ENCODE measurements around the gene ODF2.

Gene ODF2

DNA sequence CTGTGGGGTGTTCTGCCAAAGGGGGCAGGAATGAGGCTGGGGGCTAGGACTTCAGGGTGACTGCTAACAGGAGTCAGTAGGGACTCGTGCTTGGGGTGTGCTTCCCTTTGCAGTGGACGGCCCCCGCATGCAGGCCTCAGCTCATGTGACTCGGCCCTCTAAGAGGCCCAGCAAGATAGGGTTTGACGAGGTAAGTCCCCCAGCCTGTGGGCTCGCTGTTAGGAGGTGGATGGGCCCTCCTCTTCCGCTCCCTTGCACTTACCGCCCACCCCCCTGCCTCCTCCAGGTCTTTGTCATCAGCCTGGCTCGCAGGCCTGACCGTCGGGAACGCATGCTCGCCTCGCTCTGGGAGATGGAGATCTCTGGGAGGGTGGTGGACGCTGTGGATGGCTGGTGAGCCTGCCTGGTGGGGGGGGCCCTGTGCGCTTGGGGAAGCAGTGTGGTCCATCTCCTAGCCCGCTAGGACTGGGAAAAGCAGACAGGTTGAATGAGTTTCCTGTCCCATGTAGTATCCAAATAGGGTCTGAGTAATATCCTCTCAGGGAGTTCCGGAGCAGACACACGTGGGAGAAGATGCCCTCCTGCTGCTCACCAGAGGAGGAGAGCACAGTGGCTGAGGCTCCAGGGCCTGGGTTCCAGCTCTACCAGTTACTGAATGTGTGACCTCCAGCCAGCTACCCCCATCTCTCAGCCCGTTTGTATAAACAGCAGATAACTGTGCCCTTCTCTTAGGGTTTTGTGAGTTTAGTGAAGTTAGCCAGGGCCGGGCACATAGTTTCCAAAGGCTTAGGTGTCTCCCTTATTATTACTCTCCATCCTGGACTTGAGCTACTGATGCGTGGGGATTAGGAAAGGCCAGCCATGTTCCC, 26.9 kb upstream of the ODF2 start:
- DNase-seq (ENCODE audit: low read depth) = no peak
- no peak for TF ChIP-seq CTCF (IDR thresholded peaks at IDR 0.05; ENCODE audit: control insufficient read depth, insufficient read depth, low read depth, low read length, missing control alignments)
- H3K4me3 ChIP-seq (ENCODE audit: control insufficient read depth, low read depth, low read length) = no peak overlapping the region

DNA sequence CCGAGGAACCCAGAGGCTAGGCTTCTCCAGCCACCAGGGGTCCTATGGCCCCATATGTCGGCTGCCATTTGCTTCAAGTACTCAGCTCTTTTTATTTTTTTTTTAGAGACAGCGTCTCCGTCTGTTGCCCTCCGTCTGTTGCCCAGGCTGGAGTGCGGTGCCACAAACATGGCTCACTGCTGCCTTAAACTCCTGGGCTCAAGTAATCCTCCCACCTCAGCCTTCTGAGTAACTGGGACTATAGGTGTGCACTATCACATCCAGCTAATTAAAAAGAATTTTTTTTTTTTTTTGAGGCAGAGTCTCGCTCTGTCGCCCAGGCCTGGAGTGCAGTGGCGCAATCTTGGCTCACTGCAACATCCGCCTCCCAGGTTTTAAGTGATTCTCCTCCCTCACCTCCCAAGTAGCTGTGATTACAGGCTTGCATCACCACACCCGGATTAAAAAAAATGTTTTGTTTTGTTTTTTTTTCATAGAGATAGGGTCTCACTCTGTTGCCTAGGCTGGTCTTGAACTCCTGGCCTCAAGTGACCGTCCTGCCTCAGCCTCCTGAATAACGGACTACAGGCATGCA, 26.2 kb upstream of the ODF2 start:
- no peak for TF ChIP-seq CTCF (IDR thresholded peaks at IDR 0.05; ENCODE audit: control insufficient read depth, insufficient read depth, low read depth, low read length, missing control alignments)
- H3K4me3 ChIP-seq (ENCODE audit: control insufficient read depth, low read depth, low read length) = no peak overlapping the region
- DNase-seq (ENCODE audit: low read depth) = no peak

DNA sequence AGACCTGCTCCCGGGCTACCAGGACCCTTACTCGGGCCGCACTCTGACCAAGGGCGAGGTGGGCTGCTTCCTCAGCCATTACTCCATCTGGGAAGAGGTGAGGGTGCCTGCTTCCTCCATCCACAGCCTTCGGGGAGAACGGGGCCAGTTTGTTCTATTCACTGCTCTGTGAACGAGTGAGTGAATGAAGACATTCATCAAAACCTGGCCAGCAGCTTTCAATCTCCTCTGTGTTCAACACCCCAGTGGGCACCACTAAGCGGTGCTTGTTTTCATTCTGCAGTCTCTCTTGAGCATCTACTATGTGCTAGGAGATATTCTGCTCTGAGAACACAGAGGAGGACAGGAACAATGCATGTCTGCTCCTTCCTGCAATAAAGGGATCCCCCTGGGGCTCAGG, 24.6 kb upstream of the ODF2 start:
- no peak for DNase-seq (ENCODE audit: low read depth)
- no peak overlapping the region for H3K4me3 ChIP-seq (ENCODE audit: control insufficient read depth, low read depth, low read length)
- no peak for TF ChIP-seq CTCF (IDR thresholded peaks at IDR 0.05; ENCODE audit: control insufficient read depth, insufficient read depth, low read depth, low read length, missing control alignments)

DNA sequence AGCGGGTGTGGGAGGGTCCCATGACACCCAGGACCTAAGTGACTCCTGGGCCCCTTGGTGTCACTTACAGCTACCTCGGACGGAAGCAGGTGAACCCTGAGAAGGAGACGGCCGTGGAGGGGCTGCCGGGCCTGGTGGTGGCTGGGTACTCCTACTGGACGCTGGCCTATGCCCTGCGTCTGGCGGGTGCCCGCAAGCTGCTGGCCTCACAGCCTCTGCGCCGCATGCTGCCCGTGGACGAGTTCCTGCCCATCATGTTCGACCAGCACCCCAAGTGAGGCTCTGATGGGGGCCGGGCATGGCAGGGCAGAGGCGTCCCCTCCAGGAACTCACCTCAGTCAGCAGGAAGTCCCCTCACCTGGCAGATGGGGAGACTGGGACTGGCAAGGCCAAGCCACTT, 21.5 kb upstream of the ODF2 start:
- no peak for DNase-seq (ENCODE audit: low read depth)
- no peak overlapping the region for H3K4me3 ChIP-seq (ENCODE audit: control insufficient read depth, low read depth, low read length)
- TF ChIP-seq CTCF (IDR thresholded peaks at IDR 0.05; ENCODE audit: control insufficient read depth, insufficient read depth, low read depth, low read length, missing control alignments) = no peak

DNA sequence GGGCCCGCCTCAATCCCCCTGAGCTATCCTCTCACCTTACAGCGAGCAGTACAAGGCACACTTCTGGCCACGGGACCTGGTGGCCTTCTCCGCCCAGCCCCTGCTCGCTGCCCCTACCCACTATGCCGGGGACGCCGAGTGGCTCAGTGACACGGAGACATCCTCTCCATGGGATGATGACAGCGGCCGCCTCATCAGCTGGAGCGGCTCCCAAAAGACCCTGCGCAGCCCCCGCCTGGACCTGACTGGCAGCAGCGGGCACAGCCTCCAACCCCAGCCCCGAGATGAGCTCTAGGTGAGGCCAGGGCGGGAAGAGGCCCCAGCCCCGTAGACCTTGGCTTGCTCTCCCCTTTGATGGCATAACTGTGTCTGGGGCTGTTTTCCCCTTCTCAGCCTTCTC, 20.2 kb upstream of the ODF2 start:
- H3K4me3 ChIP-seq (ENCODE audit: control insufficient read depth, low read depth, low read length) = no peak overlapping the region
- TF ChIP-seq CTCF (IDR thresholded peaks at IDR 0.05; ENCODE audit: control insufficient read depth, insufficient read depth, low read depth, low read length, missing control alignments) = no peak
- DNase-seq (ENCODE audit: low read depth) = no peak

GRCh38 chr9:128438343-128439109, 17.3 kb upstream of the ODF2 start:
- peak; percentile 98 for TF ChIP-seq CTCF (IDR thresholded peaks at IDR 0.05; ENCODE audit: control insufficient read depth, insufficient read depth, low read depth, low read length, missing control alignments)
- peak; percentile 28 for DNase-seq (ENCODE audit: low read depth)
- no peak overlapping the region for H3K4me3 ChIP-seq (ENCODE audit: control insufficient read depth, low read depth, low read length)

Data from AG09309 (cell line).